ENCODE results near the gene ABCF1.

- TF ChIP-seq, protein P1, sequence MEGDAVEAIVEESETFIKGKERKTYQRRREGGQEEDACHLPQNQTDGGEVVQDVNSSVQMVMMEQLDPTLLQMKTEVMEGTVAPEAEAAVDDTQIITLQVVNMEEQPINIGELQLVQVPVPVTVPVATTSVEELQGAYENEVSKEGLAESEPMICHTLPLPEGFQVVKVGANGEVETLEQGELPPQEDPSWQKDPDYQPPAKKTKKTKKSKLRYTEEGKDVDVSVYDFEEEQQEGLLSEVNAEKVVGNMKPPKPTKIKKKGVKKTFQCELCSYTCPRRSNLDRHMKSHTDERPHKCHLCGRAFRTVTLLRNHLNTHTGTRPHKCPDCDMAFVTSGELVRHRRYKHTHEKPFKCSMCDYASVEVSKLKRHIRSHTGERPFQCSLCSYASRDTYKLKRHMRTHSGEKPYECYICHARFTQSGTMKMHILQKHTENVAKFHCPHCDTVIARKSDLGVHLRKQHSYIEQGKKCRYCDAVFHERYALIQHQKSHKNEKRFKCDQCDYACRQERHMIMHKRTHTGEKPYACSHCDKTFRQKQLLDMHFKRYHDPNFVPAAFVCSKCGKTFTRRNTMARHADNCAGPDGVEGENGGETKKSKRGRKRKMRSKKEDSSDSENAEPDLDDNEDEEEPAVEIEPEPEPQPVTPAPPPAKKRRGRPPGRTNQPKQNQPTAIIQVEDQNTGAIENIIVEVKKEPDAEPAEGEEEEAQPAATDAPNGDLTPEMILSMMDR (IDR thresholded peaks at IDR 0.05) = no peak
- TF ChIP-seq POLR2A (IDR thresholded peaks at IDR 0.05; ENCODE audit: low read depth) = no peak
- TF ChIP-seq EP300 (IDR thresholded peaks at IDR 0.05) = no peak
Measured at GRCh38 chr6:30557683-30557981, 13.6 kb upstream of the ABCF1 start.

Measured in esophagus muscularis mucosa (tissue), 4 donors.